Activated T-cell treated with anti-CD3 and anti-CD28 coated beads, Interleukin-2, amount 50 U/mL, for 72 hours (primary cell): ENCODE data around the gene SOCS3. TPM values are rescaled to one million over a fixed set of nuclear protein-coding genes. Genes with fewer than 3 reads are reported as not detected.
A peak's percentile ranks its signal among the peaks of the same experiment; 100 is the strongest.

Experiments used
- ATAC-seq, 2 donors: fragments of 150-1000 bp; cut with Tn5 transposase; replicated peaks in 1 of 2; 2 replicates each; pipeline ENCODE4 v1.10.0; 2021; ENCODE audit warnings: moderate library complexity in 2 of 2, mild to moderate bottlenecking in 1 of 2
- DNase-seq, 2 donors: peaks; one replicate each; pipeline ENCODE4 v3.0.0; 2021 to 2022; ENCODE audit warnings: mixed read lengths in 1 of 2
- H3K27ac Mint-ChIP-seq: one replicate; pipeline ENCODE4 v1.8.0; 2022; ENCODE audit warnings: mild to moderate bottlenecking, moderate library complexity, mixed read lengths
- H3K27me3 Mint-ChIP-seq: one replicate; pipeline ENCODE4 v1.8.0; 2022; ENCODE audit warnings: low read depth, mixed read lengths
- H3K36me3 Mint-ChIP-seq, 2 donors: one replicate each; pipeline ENCODE4 v1.8.0; 2022; ENCODE audit warnings: mixed read lengths in 2 of 2, mild to moderate bottlenecking in 1 of 2; ENCODE audit not compliant: insufficient read depth in 2 of 2
- H3K4me1 Mint-ChIP-seq: one replicate; pipeline ENCODE4 v1.8.0; 2022; ENCODE audit warnings: low read depth, mixed read lengths
- H3K4me3 Mint-ChIP-seq, 2 donors: one replicate each; pipeline ENCODE4 v1.8.0; 2022; ENCODE audit warnings: mild to moderate bottlenecking in 2 of 2, mixed read lengths in 2 of 2, moderate library complexity in 2 of 2
- H3K9me3 Mint-ChIP-seq, 2 donors: one replicate each; pipeline ENCODE4 v1.8.0; 2022; ENCODE audit warnings: mixed read lengths in 2 of 2
- total RNA-seq, 2 donors: library from RNA; stranded (reverse); gene quantifications; one replicate each; pipeline ENCODE4 v1.2.3, GENCODE V29; 2022

SOCS3 gene
- total RNA-seq, 2 donors from 2014 or later, result 164 to 212 TPM

DNA sequence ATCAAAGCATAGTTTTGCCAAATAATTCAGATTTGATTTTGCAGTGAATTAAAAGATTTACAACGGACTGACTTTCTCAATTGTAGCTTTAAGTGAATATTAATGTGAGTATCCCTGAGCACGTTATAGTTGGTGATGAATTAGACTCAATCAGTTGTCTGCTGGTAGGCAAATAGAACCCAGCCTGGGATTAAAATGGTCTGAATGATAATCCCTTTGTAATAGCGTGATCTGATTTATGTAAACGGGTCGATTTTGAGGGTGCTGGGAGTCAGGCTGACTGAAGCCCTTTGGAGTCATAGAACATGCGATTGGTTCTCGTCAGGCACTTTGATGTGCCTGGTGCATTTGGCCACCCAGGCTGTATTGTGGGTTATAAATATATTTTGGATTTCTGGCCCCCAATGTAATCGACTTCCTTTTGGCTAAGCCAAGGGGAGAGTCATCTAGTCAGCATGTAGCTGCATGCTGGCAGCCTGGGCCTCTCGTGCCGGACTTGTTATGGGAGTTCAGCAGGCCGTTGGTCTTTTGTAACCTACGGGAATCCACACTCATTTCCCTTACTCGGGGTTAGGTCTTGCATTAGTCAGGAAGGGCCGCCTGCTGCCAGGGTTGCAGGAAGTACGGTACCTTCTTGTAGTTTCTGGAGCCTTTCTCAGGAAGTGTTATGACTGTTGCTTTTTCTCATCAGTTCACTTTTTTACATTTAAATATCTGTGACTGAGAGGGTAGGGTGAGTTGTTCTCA lies 24.0 kb upstream of the SOCS3 start:
- Mint-ChIP-seq H3K9me3 (peaks cover 0 to 2% of the 10 kb centered on the region in 2 donors), H3K36me3 (peaks cover 17 to 23% of the 10 kb centered on the region in 2 donors), H3K4me1 (peaks cover 98% of the 10 kb centered on the region), H3K27me3 (no peaks in the 10 kb centered on the region), H3K27ac (peak overlapping the region; percentile 97), H3K4me3 (peak overlapping the region; percentile 79 to 90)
- peak; percentile 60 to 61 for ATAC-seq
- DNase-seq, result peak; percentile 80 to 86

DNA sequence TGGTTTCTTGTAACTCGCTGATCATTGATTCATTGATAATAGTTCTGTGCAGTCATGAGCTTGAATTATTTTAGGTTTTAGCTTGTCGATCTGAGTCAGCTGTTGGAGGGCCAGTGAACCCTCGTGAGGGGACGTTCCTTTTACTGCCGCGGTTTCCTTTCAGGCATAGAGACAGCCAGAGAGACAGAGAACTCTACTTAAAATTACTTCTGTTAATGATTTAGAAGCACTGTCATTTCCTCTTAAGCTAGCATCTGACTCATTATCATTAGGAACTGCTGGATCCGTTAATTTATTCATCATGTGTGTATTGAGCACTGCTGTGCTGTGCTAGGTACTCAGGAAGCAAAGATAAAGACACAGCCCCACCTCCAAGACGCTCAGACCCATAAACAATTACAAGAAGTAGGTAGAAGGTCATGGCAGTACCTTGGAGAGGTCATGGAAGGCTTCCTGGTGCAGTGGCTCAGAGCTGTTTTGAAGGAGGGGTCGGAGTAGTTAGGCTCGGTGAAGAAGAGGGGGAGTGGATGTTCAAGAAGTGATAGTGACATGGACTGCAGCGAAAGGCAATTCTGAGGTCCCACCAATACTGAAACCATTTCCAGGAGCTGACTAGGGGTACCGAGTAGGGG lies 21.8 kb upstream of the SOCS3 start:
- Mint-ChIP-seq H3K27me3 (no peaks in the 10 kb centered on the region), H3K36me3 (peaks cover 13 to 17% of the 10 kb centered on the region in 2 donors), H3K4me3 (peak overlapping the region; percentile 79 to 90), H3K4me1 (peaks cover 83% of the 10 kb centered on the region), H3K27ac (peak overlapping the region; percentile 97), H3K9me3 (peaks cover 0 to under 1% of the 10 kb centered on the region in 2 donors)
- ATAC-seq (peak; percentile 12 to 15), DNase-seq (peak; percentile 56 to 58)

DNA sequence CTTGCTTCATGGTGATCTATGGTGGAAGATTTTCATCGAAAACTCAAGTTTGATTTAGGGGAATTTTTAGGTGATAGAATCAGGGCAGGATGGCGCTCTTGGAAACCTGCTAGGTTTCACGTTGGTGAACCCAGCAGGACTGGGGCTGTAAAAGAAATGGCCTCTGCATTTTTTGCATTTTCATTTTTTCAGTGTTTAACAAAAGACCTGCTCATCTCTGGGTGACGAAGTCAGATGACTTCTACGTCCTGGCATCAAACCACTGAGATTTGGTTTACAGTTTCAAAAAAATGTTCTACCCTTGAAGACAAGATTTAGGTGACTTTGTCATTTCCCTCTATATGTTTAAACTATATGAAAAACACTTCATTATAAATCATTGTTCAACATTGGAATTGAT lies 20.5 kb upstream of the SOCS3 start:
- peaks cover 7 to 15% of the 10 kb centered on the region in 2 donors for H3K36me3 Mint-ChIP-seq
- H3K27me3 Mint-ChIP-seq, result no peaks in the 10 kb centered on the region
- H3K27ac Mint-ChIP-seq, result peak overlapping the region; percentile 97
- peaks cover 81% of the 10 kb centered on the region for H3K4me1 Mint-ChIP-seq
- peak overlapping the region; percentile 79 to 90 for H3K4me3 Mint-ChIP-seq
- DNase-seq (no peak), ATAC-seq (no peak)
- H3K9me3 Mint-ChIP-seq, result no peaks in the 10 kb centered on the region

DNA sequence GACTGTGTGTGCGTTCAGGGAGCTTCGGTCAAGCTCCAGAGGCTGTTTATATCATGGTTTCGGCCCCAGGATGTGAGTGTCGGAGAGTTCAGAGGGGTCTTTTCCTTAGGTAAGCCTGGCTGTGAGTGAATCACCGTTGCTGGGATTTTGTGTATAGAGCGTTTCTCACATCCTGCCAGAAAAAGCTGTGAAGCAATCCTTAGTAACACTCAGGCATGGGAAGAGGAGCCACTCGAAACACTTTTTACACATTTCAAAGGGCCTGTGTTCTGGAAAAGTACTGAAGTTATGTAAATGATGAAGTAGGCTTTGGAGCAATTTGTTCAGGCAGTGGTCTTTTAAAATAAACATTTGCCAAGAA lies 19.2 kb upstream of the SOCS3 start:
- Mint-ChIP-seq H3K4me1 (peaks cover 75% of the 10 kb centered on the region), H3K27me3 (no peaks in the 10 kb centered on the region), H3K4me3 (peak overlapping the region; percentile 79 to 90), H3K9me3 (no peaks in the 10 kb centered on the region), H3K36me3 (peaks cover 0 to 12% of the 10 kb centered on the region in 2 donors), H3K27ac (peak overlapping the region; percentile 97)
- no peak for ATAC-seq
- peak in 1 of 2 donors; percentile 28 for DNase-seq

DNA sequence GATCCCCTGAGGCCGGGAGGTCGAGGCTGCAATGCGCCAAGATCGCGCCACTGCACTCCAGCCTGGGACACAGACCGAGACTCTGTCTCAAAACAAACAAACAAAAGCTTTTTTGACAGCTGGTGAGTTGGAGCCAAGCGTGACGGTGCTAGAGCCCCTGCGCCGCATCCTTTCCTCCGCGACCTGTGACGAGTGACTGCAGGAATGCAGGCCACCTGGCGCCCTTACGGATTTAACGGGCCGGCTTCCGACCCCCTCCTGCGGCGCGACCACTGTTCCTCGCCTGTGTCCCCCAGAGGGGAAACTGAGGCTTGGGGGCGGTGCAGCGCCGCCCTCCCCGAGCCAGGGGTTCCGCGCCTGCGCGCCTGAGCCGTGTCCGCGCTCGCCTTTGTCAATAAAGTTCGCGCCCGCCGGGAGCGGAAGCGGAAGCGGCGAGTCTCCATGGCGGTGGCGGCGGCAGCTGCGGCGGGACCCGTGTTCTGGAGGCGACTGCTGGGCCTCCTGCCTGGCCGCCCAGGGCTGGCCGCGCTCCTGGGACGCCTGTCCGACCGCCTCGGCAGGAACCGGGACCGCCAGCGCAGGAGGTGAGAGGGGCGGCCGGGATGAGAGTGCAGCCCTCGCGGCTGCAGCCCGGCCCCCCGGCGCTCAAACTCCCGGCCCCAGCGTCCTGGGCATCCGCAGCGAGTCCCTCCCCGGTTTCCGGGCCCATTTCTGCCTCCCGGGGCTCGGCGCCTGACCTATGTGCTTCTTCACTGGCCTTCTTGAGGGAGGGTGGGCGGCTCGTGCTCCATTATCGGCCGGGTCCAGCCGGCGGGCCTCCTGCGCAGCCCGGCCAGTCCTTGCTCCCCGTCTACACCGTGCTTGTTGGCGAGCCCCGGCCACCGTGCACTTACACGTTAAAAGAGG lies 18.6 kb upstream of the SOCS3 start, which contains the start of gene PGS1:
PGS1 (plus strand) TSS at position 425 of the 906 bp plus-strand sequence; CDS start at position 442, 17 bp downstream.
- Mint-ChIP-seq H3K27me3 (no peaks in the 10 kb centered on the region), H3K4me3 (peak within 1 kb of the TSS; percentile 79 to 90), H3K4me1 (peaks cover 68% of the 10 kb centered on the region), H3K36me3 (peaks cover 0 to 12% of the 10 kb centered on the region in 2 donors), H3K9me3 (no peaks in the 10 kb centered on the region), H3K27ac (peak within 1 kb of the TSS; percentile 97)
- ATAC-seq, result peak; percentile 45 to 46
- peak; percentile 88 to 89 for DNase-seq

DNA sequence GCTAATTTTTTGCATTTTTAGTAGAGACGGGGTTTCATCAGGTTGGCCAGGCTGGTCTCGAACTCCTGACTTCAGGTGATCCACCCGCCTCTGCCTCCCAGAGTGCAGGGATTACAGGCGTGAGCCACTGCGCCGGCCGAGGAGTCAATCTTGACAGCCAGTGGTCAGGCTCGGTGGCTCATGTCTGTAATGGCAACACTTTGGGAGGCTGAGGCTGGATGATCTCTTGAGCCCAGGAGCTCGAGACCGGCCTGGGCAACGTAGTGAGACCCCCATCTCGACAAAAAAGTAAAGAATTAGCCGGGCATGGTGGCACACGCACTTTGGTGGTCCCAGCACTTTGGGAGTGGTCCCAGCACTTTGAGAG lies 18.0 kb upstream of the SOCS3 start:
- Mint-ChIP-seq H3K27ac (no peak overlapping the region), H3K9me3 (no peaks in the 10 kb centered on the region), H3K4me1 (peaks cover 62% of the 10 kb centered on the region), H3K27me3 (no peaks in the 10 kb centered on the region), H3K4me3 (peak overlapping the region; percentile 79 to 90), H3K36me3 (peaks cover 0 to 12% of the 10 kb centered on the region in 2 donors)
- no peak for ATAC-seq
- no peak for DNase-seq

DNA sequence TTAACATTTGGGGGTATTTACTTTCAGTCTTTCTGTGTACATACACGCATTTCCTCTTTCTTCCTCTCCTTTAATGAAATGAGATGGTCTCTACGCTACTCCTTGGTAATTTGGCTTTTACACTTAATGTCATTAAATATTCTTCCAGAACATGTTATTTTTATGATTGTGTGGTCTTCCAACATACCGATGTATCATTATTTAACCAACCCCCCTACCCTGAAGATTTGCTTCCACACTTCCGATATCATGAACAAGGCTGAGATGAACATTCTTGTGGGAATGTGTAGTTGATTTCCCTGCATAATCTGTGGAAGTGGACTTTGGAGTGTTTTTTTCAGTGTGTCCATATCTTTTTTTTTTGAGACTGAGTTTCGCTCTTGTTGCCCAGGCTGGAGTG lies 16.3 kb upstream of the SOCS3 start:
- Mint-ChIP-seq H3K27me3 (no peaks in the 10 kb centered on the region), H3K36me3 (peaks cover 0 to 7% of the 10 kb centered on the region in 2 donors), H3K27ac (peak overlapping the region; percentile 55), H3K4me1 (peaks cover 45% of the 10 kb centered on the region), H3K9me3 (no peaks in the 10 kb centered on the region), H3K4me3 (no peak overlapping the region)
- DNase-seq (no peak), ATAC-seq (no peak)

DNA sequence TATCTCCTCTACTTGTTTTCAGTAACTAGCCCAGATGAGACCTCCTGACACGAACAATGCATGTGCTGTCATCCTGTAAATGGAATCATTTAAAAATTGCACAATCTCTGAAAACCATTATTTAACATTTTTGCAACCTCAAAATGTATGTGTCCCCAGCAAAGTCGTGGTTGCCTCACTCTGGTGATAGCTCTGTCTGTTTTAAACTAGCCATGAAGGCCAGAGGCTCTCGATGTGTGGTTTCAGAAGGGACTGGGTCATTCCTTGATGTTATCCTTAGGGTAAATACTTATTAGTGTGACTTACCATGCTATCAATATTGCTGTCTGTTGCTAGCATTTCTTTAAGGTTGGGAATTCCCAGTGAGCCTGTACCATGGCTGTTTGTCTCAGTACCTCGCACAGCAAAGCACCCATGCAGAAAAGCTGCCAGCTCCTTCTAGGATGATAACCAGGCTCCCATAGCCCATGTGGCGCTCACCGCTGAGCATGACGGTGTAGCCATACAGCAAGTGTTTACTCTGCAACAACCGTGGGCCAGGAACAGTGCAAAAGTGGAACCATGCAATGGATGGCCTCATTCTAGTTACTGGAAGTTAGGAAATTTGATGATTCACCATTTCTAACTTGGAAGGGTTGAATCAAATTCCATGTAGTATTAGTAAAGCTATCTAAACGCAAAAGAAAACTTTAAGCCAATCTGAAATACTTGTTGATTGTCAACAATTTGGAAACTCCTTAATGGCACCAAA lies 15.7 kb upstream of the SOCS3 start:
- Mint-ChIP-seq H3K9me3 (no peaks in the 10 kb centered on the region), H3K4me3 (no peak overlapping the region), H3K27ac (no peak overlapping the region), H3K36me3 (peaks cover 0 to 7% of the 10 kb centered on the region in 2 donors), H3K4me1 (peaks cover 39% of the 10 kb centered on the region), H3K27me3 (no peaks in the 10 kb centered on the region)
- ATAC-seq, result no peak
- no peak for DNase-seq

DNA sequence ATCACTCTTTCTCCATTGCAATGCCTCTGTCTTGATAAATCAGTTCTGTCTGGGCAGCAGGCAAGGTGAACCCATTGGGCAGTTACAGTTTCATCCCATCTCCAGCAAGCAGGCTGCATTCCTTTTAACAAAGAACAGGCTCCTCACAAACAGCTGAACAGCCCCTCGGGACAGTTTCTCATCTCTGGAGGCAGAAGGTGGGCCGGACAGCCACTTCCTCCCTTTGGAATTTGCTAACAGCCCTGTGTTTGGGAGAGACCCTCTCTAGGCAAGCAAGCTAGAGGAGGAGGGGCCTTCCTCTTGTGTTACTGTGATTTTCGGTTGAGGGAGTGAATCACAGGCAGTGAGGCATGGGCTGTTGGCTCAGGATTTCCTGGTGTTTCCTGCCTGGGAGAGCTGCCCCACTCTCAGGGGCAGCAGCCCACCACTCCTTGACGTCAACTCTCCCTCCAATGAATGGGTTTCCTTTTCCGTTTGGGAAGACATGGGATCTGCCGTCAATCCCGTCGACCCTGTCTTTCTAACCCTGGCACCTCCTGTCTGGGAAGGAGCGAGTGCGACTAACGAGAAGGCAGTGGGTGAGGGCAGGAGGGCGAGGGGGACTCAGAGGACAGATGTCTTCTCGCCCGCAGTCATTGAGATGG lies 14.9 kb upstream of the SOCS3 start:
- Mint-ChIP-seq H3K4me1 (peaks cover 31% of the 10 kb centered on the region), H3K36me3 (peaks cover 0 to 4% of the 10 kb centered on the region in 2 donors), H3K27me3 (no peaks in the 10 kb centered on the region), H3K9me3 (no peaks in the 10 kb centered on the region), H3K27ac (no peak overlapping the region), H3K4me3 (no peak overlapping the region)
- ATAC-seq (no peak), DNase-seq (no peak)

DNA sequence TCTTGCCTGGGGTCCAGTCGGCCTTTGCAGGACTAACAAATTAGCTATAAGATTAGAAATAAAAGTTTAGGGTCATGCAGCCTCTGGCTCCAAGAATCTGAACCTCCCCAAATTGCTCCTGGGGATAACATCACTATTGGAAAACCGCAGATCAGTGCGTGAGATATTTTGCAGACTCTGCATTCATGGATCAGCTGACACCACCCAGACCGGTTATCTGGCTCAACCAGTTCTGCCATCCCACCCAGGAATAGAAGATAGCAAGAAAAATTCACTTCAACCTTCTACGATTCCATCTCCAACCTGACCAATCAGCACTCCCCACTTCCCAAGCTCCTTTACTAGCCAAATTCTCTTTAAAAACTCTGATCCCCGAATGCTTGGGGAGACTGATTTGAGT lies 14.3 kb upstream of the SOCS3 start:
- ATAC-seq (no peak), DNase-seq (no peak)
- H3K9me3 Mint-ChIP-seq, result no peaks in the 10 kb centered on the region
- peaks cover 26% of the 10 kb centered on the region for H3K4me1 Mint-ChIP-seq
- H3K4me3 Mint-ChIP-seq, result no peak overlapping the region
- no peak overlapping the region for H3K27ac Mint-ChIP-seq
- H3K27me3 Mint-ChIP-seq, result no peaks in the 10 kb centered on the region
- H3K36me3 Mint-ChIP-seq, result peaks cover 0 to 3% of the 10 kb centered on the region in 2 donors

DNA sequence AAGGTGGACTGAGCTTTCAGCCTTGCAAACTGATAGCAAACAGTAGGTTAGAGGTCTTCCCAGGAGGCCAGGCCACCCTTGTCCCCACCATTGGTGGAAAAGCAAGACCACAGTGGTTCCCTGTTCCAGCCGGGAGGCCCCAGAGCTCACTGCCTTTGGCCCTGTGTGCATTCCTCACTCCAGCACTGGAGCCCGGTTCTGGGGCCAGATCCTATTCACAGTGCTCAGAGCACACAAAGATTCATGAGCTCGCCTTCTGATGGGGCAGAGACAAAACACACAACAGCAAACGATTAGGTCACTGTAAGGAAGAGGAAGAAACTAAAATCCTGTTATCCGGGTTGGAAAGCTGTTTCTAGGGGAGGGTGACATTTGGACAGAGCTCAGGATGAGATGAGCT lies 13.0 kb upstream of the SOCS3 start:
- H3K4me3 Mint-ChIP-seq, result no peak overlapping the region
- no peaks in the 10 kb centered on the region for H3K27me3 Mint-ChIP-seq
- H3K4me1 Mint-ChIP-seq, result peaks cover 25% of the 10 kb centered on the region
- no peaks in the 10 kb centered on the region for H3K36me3 Mint-ChIP-seq
- DNase-seq (no peak), ATAC-seq (no peak)
- no peak overlapping the region for H3K27ac Mint-ChIP-seq
- H3K9me3 Mint-ChIP-seq, result no peaks in the 10 kb centered on the region

DNA sequence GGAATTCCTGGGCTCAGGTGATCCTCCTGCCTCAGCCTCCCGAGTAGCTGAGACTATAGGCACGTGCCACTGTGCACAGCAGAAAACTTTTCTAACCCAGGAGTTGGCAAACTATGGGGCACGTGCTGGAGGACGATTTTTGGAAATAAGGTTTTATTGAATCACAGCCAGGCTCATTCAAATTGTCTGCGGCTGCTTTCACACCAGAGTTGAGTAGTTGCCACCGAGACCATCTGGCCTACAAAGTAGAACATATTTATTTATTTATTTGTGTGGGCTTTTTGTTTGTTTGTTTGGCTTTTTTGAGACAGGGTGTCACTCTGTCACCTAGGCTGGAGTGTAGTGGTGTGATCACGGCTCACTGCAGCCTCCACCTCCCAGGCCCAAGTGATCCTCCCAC lies 11.2 kb upstream of the SOCS3 start:
- Mint-ChIP-seq H3K4me3 (no peak overlapping the region), H3K27me3 (peaks cover 9% of the 10 kb centered on the region), H3K27ac (no peak overlapping the region), H3K9me3 (no peaks in the 10 kb centered on the region), H3K4me1 (peaks cover 13% of the 10 kb centered on the region), H3K36me3 (no peaks in the 10 kb centered on the region)
- no peak for DNase-seq
- no peak for ATAC-seq
